Endothelial cell of umbilical vein (primary cell): ENCODE measurements around the gene E2F4. TPM values are rescaled to one million over a fixed set of nuclear protein-coding genes. Genes with fewer than 3 reads are reported as not detected.

Experiments
- BruUV-seq: library from RNA; stranded (reverse); fragments of 400-500 nt; replicated peaks from 2 replicates; lab custom pipeline; 2021; lab: Mats Ljungman, UMichigan
- CTCF ChIA-PET: fragments of 300-600, 350-600 bp; sonication (Branson Sonifier 250); formaldehyde crosslinking; loops from one replicate; lab custom pipeline; 2021; ENCODE audit warnings: antibody characterized with exemption, inconsistent platforms; lab: Charles Lee
- POLR2A ChIA-PET: fragments of 300-600, 350-600 bp; sonication (Branson Sonifier 250); formaldehyde crosslinking; loops from one replicate; lab custom pipeline; 2021; ENCODE audit warnings: antibody characterized with exemption, inconsistent platforms; lab: Charles Lee
- DNase-seq: peaks from one replicate; pipeline ENCODE4 v3.0.0-alpha.2; 2011; ENCODE audit warnings: low read depth, low spot score
- FAIRE-seq: peaks from 2 replicates; lab custom pipeline; 2011; peaks lifted over from hg19 to GRCh38; lab: Jason Lieb, UNC
- H2AFZ ChIP-seq: 2 replicates; pipeline ENCODE4 v1.6.0; 2012; ENCODE audit warnings: low read depth, low read length, control low read depth, inconsistent platforms
- H3K27ac ChIP-seq: 2 replicates; pipeline ENCODE4 v1.5.1; 2011; ENCODE audit warnings: low read depth, mild to moderate bottlenecking, control low read depth, low read length, moderate library complexity; ENCODE audit not compliant: insufficient read depth
- H3K27me3 ChIP-seq, 2 experiments: 2 replicates each; pipeline versions ENCODE4 v1.6.0 to v1.6.1; 2011; ENCODE audit warnings: low read length in 2 of 2, mixed read lengths in 1 of 2; ENCODE audit not compliant: control insufficient read depth in 2 of 2, insufficient read depth in 2 of 2
- H3K36me3 ChIP-seq, 2 experiments: 2 replicates in 1 of 2; 3 replicates in 1 of 2; pipeline ENCODE4 v1.5.1; 2011; ENCODE audit warnings: low read length in 2 of 2, mild to moderate bottlenecking in 1 of 2, moderate library complexity in 1 of 2; ENCODE audit not compliant: control insufficient read depth in 2 of 2, insufficient read depth in 2 of 2; ENCODE audit errors: extremely low read depth in 1 of 2
- H3K4me1 ChIP-seq: 3 replicates; pipeline ENCODE4 v1.5.1; 2011; ENCODE audit warnings: mild to moderate bottlenecking, low read length; ENCODE audit not compliant: control insufficient read depth, insufficient read depth; ENCODE audit errors: extremely low read depth
- H3K4me2 ChIP-seq: 2 replicates; pipeline ENCODE4 v1.6.1; 2011; ENCODE audit warnings: low read length, control low read depth, mixed read lengths; ENCODE audit not compliant: insufficient read depth
- H3K4me3 ChIP-seq, 3 experiments: fragments of 200-600 bp in 1 of 3; sonication (generic), shearing (Covaris generic) in 1 of 3; replicated peaks in 1 of 3; 2 replicates each; pipeline ENCODE4 v1.5.1; 2011 to 2016; ENCODE audit warnings: control low read depth in 3 of 3, low read length in 3 of 3, mild to moderate bottlenecking in 2 of 3, inconsistent platforms in 1 of 3, low read depth in 1 of 3, moderate library complexity in 1 of 3; ENCODE audit not compliant: insufficient read depth in 1 of 3
- H3K79me2 ChIP-seq: 2 replicates; pipeline ENCODE4 v1.6.0; 2012; ENCODE audit warnings: low read length, inconsistent platforms; ENCODE audit not compliant: control insufficient read depth, insufficient read depth
- H3K9ac ChIP-seq: replicated peaks from 2 replicates; pipeline ENCODE3; 2011; ENCODE audit warnings: low read length, control low read depth; ENCODE audit not compliant: insufficient read depth; ENCODE audit errors: extremely low read depth
- H3K9me1 ChIP-seq: replicated peaks from 3 replicates; pipeline ENCODE4 v1.6.0; 2011; ENCODE audit warnings: mild to moderate bottlenecking, low read length; ENCODE audit not compliant: control insufficient read depth, insufficient read depth; ENCODE audit errors: extremely low read depth
- H3K9me3 ChIP-seq: replicated peaks from 2 replicates; pipeline ENCODE4 v1.5.1; 2012; ENCODE audit warnings: low read length, inconsistent platforms; ENCODE audit not compliant: control insufficient read depth, insufficient read depth
- H4K20me1 ChIP-seq: replicated peaks from 2 replicates; pipeline ENCODE3; 2011; ENCODE audit warnings: mild to moderate bottlenecking, low read length; ENCODE audit not compliant: control insufficient read depth, insufficient read depth; ENCODE audit errors: extremely low read depth
- CTCF ChIP-seq, 2 donors: IDR thresholded peaks; 1 replicate in 1 of 2; 2 replicates in 1 of 2; pipeline ENCODE4 v1.5.1; 2011; ENCODE audit warnings: low read length in 2 of 2, mild to moderate bottlenecking in 2 of 2, moderate library complexity in 2 of 2, control low read depth in 1 of 2, inconsistent platforms in 1 of 2, low read depth in 1 of 2; ENCODE audit not compliant: insufficient read depth in 1 of 2; ENCODE audit errors: extremely low read depth in 1 of 2
- EZH2 ChIP-seq: IDR thresholded peaks from 2 replicates; pipeline ENCODE4 v1.6.1; 2012; ENCODE audit warnings: borderline replicate concordance, low read depth, mild to moderate bottlenecking, moderate library complexity, low read length, inconsistent platforms; ENCODE audit not compliant: severe bottlenecking
- FOS ChIP-seq: IDR thresholded peaks from 2 replicates; pipeline ENCODE4 v1.6.1; 2011; ENCODE audit warnings: mild to moderate bottlenecking, low read length, moderate library complexity, borderline replicate concordance; ENCODE audit not compliant: insufficient read depth
- GATA2 ChIP-seq: IDR thresholded peaks from 2 replicates; pipeline ENCODE4 v1.7.0; 2011; ENCODE audit warnings: low read depth, mild to moderate bottlenecking, moderate library complexity, mixed read lengths, low read length; ENCODE audit not compliant: insufficient read length, insufficient read depth
- JUN ChIP-seq: IDR thresholded peaks from 2 replicates; pipeline ENCODE4 v1.6.1; 2011; ENCODE audit warnings: borderline replicate concordance, low read depth; ENCODE audit not compliant: insufficient read length, insufficient read depth
- MAX ChIP-seq: IDR thresholded peaks from 2 replicates; pipeline ENCODE4 v1.6.1; 2011; ENCODE audit not compliant: insufficient read depth, insufficient read length
- MYC ChIP-seq: IDR thresholded peaks from one replicate; pipeline ENCODE4 v1.6.1; 2011; ENCODE audit warnings: mild to moderate bottlenecking, low read depth, low read length
- POLR2A ChIP-seq: IDR thresholded peaks from 2 replicates; pipeline ENCODE4 v1.6.1; 2012; ENCODE audit warnings: low read depth, mild to moderate bottlenecking, control low read depth, low read length
- POLR2AphosphoS5 ChIP-seq: IDR thresholded peaks from 2 replicates; pipeline ENCODE4 v1.6.1; 2012; ENCODE audit warnings: low read depth, mild to moderate bottlenecking, control low read depth, low read length, moderate library complexity; ENCODE audit not compliant: insufficient read depth
- dilution Hi-C: fragments of 300-500 bp; cut with MboI; formaldehyde crosslinking; loops from one replicate; pipeline ENCODE4 v1.15.0; 2019; ENCODE audit warnings: low sequenced_read_pairs; ENCODE audit not compliant: extremely low pct_ligation_motif_present
- intact Hi-C: fragments of 100-400 bp; cut with micrococcal nuclease; formaldehyde crosslinking; loops from one replicate; pipeline ENCODE4 v1.10.0; 2022
- polyA plus RNA-seq, 4 experiments: library from polyadenylated mRNA; depleted of rRNA in 3 of 4; stranded (reverse) in 3 of 4; unstranded in 1 of 4; fragments of >200 nt; gene quantifications; 2 replicates each; pipeline versions ENCODE4 v1.2.1 to v1.2.3, GENCODE V29; 2011 to 2012; ENCODE audit warnings: missing spikeins in 1 of 4
- total RNA-seq: library from RNA; stranded (reverse); gene quantifications from 2 replicates; pipeline ENCODE4 v1.2.3, GENCODE V29; 2021

E2F4 gene
- total and polyA plus RNA-seq, 2 donors (not counting 3 experiments of a cell fraction or from before 2014, with no cell fraction given), result 112 to 168 TPM

- POLR2A ChIA-PET, result interaction anchor here (0.5 kb wide), 1 partner anchor 64 kb away, joined by 5 read pairs; the partner anchor contains the start of gene HSF4
- Histone ChIP-seq H3K36me3 (peaks cover 10 to 45% of the 10 kb centered on the region in 2 experiments), H3K27ac (no peak overlapping the region), H3K27me3 (no peaks in the 10 kb centered on the region), H3K4me2 (no peak overlapping the region), H3K79me2 (peaks cover 11% of the 10 kb centered on the region), H3K4me3 (no peak overlapping the region), H3K9ac (no peak overlapping the region), H2AFZ (no peak overlapping the region), H3K9me1 (no peaks in the 10 kb centered on the region), H3K4me1 (peaks cover 16% of the 10 kb centered on the region), H3K9me3 (no peaks in the 10 kb centered on the region), H4K20me1 (no peaks in the 10 kb centered on the region)
- BruUV-seq, result no TSS peak
- TF ChIP-seq CTCF (IDR thresholded peaks at IDR 0.05; ENCODE audit: extremely low read depth in 1 of 2, insufficient read depth in 1 of 2, low read depth in 1 of 2, low read length in 2 of 2), result no peak
- no peak for TF ChIP-seq POLR2AphosphoS5
- TF ChIP-seq JUN, result no peak
- no peak for TF ChIP-seq MAX
- TF ChIP-seq EZH2, result no peak
- TF ChIP-seq MYC, result no peak
- no peak for TF ChIP-seq POLR2A
- no peak for TF ChIP-seq GATA2
- no peak for TF ChIP-seq FOS
- CTCF ChIA-PET, result interaction anchor here (0.9 kb wide), 1 partner anchor 16 kb away, joined by 3 read pairs; no protein-coding TSS in a partner anchor
- DNase-seq (no peak), FAIRE-seq (no peak)
- dilution Hi-C loops (no loop called here), intact Hi-C loops (loop anchor here (5.0 kb wide), 1 partner anchor 37 kb away; the partner anchor contains the start of genes E2F4 and EXOC3L1)
Observed at GRCh38 chr16:67228905-67229304, 37.0 kb downstream of the E2F4 start.
